ENCODE results near the gene ZBTB6. TPM values are rescaled to one million over a fixed set of nuclear protein-coding genes. Genes with fewer than 3 reads are reported as not detected.

ZBTB6 gene
- total and polyA plus RNA-seq, 5 donors from 2014 or later, result 0.87 to 4.5 (median 2.0) TPM

GRCh38 chr9:122860319-122861142 lies 52.6 kb downstream of the ZBTB6 start:
- H3K27ac ChIP-seq (ENCODE audit: insufficient read depth, low read length, poor library complexity, severe bottlenecking), result no peak overlapping the region
- no peaks in the 10 kb centered on the region for H3K9me3 ChIP-seq (ENCODE audit: control insufficient read depth in 2 of 2, low read length in 2 of 2)
- H3K36me3 ChIP-seq (ENCODE audit: control insufficient read depth, insufficient read depth, low read length), result peaks cover 74% of the 10 kb centered on the region
- H3K4me1 Mint-ChIP-seq, result peaks cover 0 to 15% (median 10%) of the 10 kb centered on the region in 4 donors
- no peak overlapping the region for H3K27ac Mint-ChIP-seq
- no peaks in the 10 kb centered on the region for H3K9me3 Mint-ChIP-seq
- no peak overlapping the region for H3K4me3 Mint-ChIP-seq
- H3K36me3 Mint-ChIP-seq, result peaks cover 40% of the 10 kb centered on the region
- ATAC-seq (ENCODE audit: low read depth in 2 of 2), result no peak
- H3K4me1 ChIP-seq (ENCODE audit: control insufficient read depth, insufficient read depth, low read length, poor library complexity, severe bottlenecking), result no peaks in the 10 kb centered on the region
- H3K27me3 Mint-ChIP-seq, result no peaks in the 10 kb centered on the region
- no peak overlapping the region for H3K4me3 ChIP-seq (ENCODE audit: low read depth, low read length)
- no peaks in the 10 kb centered on the region for H3K27me3 ChIP-seq (ENCODE audit: control insufficient read depth, insufficient read depth, low read length)
- no peak for DNase-seq

Other genes with a start within 250 kb of the ZBTB6 start
- not detected for gene OR1L3, start 238.2 kb downstream of the ZBTB6 start, total RNA-seq
- not detected for gene OR1L3, start 238.2 kb downstream of the ZBTB6 start, polyA plus RNA-seq
- gene OR1L4, start 189.3 kb downstream of the ZBTB6 start, total RNA-seq, result not detected
- gene OR1L4, start 189.3 kb downstream of the ZBTB6 start, polyA plus RNA-seq, result not detected
- not detected for gene OR1L6, start 171.0 kb downstream of the ZBTB6 start, total RNA-seq
- gene OR1L6, start 171.0 kb downstream of the ZBTB6 start, polyA plus RNA-seq, result under 1 TPM in 1 of 4 donors, not detected in 3; 0.17 TPM
- not detected for gene OR5C1, start 124.4 kb downstream of the ZBTB6 start, total RNA-seq
- not detected for gene OR5C1, start 124.4 kb downstream of the ZBTB6 start, polyA plus RNA-seq
- gene OR1K1, start 113.2 kb downstream of the ZBTB6 start, total RNA-seq, result not detected
- gene OR1K1, start 113.2 kb downstream of the ZBTB6 start, polyA plus RNA-seq, result under 1 TPM in 2 of 4 donors, not detected in 2; 0.34 to 0.41 TPM
- gene PDCL, start 84.7 kb downstream of the ZBTB6 start, total RNA-seq, result 24.5 TPM
- 10 to 100 TPM; 16.7 to 20.1 (median 18.4) TPM for gene PDCL, start 84.7 kb downstream of the ZBTB6 start, polyA plus RNA-seq
- 82.4 TPM for gene RC3H2, start 8.0 kb downstream of the ZBTB6 start, total RNA-seq
- 10 to 100 TPM; 23.2 to 35.7 (median 28.0) TPM for gene RC3H2, start 8.0 kb downstream of the ZBTB6 start, polyA plus RNA-seq
- 5.9 TPM for gene ZBTB26, start 18.2 kb upstream of the ZBTB6 start, total RNA-seq
- gene ZBTB26, start 18.2 kb upstream of the ZBTB6 start, polyA plus RNA-seq, result 1 to 10 TPM in 2 of 4 donors, under 1 TPM in 2; 0.70 to 1.4 (median 1.1) TPM
- gene RABGAP1, start 27.7 kb upstream of the ZBTB6 start, total RNA-seq, result 50.7 TPM
- 10 to 100 TPM; 19.2 to 28.8 (median 25.2) TPM for gene RABGAP1, start 27.7 kb upstream of the ZBTB6 start, polyA plus RNA-seq
- gene GPR21, start 120.3 kb upstream of the ZBTB6 start, total RNA-seq, result 3.6 TPM
- not detected for gene GPR21, start 120.3 kb upstream of the ZBTB6 start, polyA plus RNA-seq

Data from CD4-positive, CD25-positive, alpha-beta regulatory T cell (primary cell).